CD4-positive, alpha-beta T cell treated with Interleukin-12 subunit alpha and Interleukin-12 subunit beta, for 1 hour (primary cell): Measurements from ENCODE around the gene TAGLN.

Experiments
- DNase-seq: peaks from one replicate; pipeline ENCODE4 v3.0.0-alpha.2; 2020

TAGLN gene

DNA sequence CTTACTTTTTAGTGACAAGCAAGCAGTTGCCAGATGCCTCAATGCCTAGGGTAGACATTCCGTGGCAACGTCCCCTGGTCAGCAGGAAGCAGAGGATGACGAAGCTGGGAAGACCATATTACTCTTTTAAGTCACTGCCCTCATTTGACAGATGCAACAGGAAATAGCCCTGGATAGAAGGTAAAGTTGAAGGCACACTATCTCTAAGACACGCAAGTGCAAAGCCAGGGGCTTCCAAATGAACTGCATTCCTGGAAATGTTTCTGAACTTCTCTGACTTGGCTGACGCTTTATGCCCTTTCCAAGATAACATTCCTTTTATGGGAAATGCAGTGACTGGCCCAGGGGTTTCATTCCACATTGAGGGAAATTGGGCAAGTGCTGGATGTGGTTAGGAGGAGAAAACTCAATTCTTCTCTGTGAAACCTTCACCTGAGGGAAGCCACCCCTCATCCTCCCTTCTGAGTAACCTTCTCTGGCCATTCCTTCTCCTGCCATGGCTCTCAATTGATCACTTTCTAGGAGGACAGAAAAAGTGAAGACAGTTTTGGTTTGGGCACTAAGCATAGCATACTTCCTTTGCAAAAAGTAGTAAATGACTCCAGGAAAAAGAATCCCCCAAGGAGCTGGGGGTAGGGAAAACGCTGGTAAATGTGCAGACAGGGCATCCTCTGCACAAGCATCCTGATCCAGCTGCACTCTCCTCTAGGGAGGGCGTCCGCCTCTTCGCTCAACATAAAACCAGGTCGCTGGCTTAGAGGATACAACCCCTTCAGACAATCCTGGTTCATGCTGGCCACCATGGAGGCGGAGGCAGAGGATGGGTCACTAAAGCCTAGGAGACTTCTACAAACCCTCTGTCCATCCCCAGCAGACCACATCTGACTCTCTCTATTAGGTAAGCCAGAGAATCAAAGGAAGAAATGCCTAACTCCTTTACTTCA lies 18.2 kb downstream of the TAGLN start:
- DNase-seq = no peak

DNA sequence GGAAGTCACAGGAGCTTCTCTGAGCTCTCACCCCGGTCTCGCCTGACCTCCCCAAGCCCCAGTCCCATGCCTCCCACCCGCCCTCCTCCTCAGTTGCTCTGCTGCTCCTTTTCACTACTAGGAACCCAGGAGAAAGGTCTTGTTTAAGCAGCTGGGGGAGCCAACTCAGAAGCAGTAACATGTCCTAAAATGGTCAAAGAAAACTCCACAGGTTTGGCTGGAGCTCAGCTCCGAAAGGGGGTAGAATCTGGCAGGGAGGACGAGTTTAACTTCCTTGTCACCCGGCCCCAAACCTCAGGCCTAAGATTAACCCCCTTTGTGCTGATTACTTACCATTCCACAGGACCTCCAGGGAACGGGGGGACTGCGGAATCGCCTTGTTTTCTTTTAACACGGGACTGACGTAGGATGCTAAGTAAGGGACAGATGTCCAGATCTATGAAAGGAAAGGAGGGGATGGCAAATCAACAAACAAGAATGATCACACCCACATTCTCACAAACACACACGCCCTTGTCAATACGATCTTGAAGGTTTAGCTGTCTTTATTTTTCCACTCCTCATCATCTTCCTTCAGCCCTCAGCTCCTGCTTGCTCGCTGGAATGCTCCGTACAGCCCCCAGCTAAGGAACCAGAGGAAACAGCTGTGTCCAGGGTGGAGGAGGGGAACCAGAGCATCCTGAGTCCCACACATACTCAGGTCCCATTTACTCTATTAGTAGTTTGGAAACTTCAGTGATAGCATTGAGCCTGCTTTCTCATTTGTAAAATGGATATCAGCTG lies 19.2 kb downstream of the TAGLN start:
- no peak for DNase-seq

DNA sequence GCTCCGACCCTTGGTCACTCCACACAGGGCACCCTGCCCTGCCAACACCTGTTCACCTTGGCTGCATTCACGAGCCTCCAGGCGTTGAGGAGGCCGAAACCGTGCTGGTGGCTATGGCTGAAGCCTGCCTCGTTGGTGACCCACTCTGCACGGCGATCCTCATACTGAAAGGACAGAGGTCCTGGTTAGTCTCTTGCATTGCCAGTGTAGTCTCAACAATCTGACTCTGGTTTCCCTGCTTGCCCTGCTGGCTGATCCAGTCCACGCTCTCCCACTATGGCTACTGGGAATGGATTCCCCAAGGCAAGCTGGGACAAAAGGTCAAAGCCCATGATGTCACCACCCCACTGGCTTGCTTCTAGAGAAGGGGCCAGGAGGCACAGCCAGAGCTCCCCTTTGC lies 19.8 kb downstream of the TAGLN start:
- DNase-seq = no peak

DNA sequence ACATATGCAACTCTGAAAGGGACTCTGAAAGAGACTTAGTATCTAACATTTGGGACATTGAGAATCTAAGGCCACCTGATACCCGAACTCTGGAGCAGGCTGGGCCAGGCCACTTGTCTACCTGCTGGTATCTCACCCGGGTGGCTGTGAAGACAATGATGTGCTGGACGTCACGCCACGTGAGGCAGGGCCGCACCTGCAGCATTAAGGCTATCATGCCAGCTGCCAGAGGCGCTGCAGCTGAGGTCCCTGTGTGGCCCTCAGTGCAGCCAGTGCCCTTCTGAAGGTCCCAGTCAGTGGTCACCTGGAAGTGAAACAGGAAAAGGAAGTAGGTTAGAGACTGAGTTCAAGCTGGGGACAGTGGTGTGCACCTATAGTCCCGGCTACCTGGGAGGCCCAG lies 20.3 kb downstream of the TAGLN start:
- DNase-seq = no peak

DNA sequence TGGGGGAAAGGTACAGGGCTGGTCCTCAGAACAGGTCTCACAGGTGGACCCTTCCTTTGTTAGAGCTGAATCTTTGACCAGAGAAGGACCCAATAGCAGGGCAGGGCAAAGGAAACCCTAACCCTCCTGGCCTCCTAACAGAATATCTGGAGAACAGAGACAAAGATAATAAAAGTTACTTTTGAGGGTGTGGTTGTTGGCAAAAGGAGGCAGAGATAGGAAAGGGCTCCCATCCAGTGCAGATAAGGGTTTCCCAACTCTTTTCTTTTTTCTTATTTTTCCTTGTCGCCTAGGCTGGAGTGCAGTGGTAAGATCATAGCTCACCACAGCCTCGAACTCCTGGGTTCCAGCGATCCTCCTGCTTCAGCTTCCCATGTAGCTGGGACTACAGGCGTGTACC lies 20.8 kb downstream of the TAGLN start:
- DNase-seq = no peak

DNA sequence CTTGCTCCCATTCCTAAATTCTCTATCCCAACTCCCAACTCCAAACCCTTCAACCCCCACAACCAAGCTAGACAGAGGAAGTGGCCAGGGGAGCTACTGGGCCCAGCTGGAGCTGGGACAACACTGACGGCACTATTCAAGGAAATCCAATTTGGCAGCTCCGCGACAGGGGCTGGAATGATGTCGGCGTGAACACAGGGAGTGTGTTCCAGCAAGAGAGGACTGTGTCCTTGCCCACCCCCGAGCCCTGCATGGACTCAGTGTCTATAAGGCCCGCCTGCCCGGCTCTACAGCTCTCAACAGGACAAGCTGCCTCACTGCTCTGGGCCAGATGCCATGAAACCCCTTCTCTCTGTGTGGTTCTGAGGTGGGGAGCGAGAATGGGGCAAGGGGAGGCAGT lies 21.4 kb downstream of the TAGLN start:
- no peak for DNase-seq

DNA sequence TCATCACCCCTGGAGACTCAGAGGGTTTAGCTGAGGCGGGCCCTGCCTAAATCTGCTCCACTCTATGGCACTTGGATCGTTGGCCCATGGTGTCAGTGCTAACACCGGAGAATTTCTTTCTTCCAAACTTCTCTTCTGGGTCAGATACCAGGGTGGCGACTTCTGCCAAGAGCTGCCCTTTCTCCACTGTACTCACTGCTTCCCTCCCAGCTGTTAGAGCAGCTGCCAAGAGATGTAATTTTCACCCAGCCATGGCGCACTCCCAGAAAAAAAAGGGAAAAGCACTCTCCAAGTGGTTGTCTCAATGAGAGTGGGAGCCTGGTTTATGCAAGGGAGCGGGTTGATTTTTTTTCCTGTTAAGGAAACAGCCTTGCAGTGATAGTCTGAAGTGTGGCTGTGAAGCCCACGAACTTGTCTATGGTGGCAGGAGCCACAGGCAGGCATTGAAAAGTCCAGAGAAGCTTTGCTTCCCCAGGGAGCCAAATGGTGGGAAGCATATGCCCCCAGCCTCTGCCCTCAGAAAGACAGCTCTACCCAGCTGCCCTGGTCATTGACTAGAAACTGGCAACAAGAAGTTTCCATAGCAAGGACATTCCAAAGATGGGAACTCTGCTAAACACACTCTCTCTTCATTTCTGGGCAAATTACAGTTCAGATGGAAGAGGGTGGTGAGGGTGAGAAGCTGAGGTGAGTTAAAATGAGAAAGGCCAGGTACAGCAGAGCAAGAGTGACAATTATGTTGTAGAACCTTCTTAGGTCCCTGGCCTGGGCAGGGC lies 22.0 kb downstream of the TAGLN start:
- DNase-seq = no peak

DNA sequence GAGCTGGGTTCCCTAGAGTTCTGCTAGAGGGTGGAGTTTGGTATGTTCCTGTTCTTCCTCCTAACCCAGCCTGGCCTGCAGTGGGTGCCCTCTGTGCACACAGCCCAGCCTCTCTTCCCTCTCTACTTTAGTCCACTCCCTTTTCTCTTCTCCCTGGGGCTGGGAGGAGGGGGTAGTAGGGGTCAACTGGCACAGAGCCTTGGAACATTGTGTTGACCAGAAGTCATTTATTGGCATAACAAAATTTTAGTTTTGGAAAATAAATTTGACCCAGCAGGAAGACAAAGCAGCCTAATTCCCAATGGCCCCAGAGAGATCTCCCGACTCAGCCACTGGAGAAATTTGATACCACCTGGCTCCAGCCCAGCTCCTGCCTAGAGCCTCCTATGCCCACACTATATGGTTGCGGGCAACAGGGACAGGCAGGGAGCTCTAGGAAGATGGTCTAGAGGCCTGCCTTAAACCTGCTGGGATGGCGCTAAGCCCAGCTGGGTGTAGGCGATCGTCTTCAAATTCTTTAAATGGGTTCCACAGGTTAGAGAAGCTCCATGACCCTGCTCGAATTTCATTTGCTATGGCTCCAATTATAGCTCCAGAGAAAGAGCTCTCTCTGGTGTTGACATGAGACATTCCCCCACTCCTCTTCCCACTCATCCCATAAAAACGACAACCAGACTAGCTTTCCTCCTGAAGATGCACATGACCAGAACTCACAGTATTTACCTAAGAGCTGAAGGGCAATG lies 22.8 kb downstream of the TAGLN start:
- DNase-seq = no peak

DNA sequence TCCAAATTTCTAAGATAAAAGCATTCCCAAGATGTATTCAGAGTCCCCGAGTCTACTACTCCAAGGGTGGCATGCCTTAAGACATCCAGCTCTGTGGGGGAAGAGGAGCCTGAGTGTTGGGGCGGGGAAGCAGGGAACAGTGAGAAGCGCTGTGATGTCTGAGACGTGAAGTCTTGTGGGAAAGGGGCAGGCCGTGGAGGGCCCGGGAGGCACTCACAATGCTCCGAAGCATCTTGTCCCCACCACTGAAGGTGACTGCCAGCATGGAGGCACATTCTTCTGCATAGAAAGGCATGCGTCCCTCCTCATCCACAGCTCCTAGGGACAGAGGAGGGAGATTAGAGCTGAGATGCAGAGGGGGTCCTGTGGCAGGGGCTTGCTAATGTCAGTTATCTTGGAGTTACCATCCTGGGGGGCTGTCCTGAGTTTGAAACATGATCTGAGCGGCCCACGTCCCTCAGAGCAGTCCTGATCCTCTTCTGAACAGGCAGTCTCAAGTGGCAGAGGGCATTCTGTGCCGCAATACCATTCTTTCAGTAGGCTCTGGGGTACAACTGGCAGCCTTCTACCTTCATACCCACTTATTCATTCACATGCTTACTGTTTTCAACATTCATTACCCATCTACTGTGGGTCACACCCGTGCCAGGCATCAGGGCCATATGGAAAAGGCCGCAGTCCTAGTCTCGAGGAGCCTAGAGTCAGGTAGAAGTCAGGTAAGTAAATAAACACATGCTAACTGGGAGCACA lies 24.0 kb downstream of the TAGLN start:
- no peak for DNase-seq

DNA sequence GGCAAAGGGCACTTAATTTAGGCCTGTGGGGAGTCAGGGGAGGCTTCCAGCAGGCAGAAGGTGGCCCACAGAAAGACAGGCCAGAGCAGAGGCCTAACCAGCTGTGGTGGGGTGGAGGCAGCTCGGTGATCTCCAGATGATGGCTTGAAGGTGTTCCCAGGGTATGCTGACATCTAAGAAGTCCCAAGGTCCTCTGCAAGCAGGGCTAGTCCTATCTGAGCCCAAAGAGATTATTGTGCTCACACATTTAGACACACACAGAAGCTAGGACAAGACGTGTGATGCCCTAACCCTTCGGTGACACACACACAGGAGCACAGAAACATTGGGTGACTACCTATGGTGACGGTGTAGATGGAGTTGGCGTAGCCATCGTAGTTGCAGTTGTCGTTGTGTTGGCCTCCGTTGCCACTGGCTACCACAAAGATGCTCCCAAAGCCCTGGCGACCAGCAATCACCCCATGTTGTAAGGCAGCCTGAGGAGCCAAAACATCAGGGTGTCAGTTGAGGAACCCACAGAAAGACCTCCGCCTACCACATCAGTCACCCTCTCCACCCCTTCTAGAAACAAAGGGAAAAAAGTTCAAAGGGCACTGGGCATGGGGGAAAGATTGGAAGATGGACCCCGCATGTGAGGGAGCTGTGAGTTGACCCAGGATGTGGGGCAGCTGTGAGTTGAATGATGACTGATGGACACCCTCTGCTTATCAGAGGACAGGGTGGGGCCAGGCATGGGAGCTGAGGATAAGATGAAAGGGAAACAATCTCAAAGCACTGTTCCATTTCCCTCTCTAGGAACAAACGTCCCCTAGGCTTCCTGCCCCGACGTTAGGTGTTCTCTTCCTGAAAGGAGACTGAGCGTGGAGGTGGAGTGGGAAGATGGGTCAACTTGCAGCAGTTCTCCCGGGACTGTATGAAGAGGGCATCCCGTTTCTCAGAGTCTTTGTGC lies 24.8 kb downstream of the TAGLN start:
- no peak for DNase-seq

DNA sequence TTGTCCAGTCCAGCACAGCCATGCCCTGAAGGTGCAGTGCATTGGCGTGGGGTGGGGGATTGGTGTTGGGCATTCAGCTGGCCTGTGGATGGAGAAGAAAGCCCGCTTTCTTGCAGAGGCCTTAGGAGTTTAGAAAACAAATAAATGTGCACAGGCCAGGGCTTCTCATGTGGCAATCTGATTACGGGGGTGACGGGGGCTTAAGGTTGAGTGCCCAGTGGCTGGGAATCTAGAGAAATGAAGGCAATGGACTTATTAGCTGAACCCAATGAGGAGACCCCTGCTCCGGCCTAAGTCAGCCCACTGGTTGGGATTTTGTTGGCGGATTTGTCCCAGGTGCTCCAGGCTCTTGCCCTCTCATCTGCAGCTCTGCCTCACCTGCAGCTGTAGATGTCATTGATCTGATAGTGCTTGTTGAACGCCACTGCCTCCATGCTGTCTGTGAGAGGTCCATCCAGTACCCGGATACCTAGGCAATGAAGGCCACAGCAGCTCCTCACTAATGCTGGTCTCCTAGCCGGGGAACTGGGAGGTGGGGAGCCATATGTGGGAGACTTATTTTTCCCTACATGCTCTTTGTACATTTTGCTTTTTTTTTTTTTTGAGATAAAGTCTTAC lies 26.5 kb downstream of the TAGLN start:
- no peak for DNase-seq

DNA sequence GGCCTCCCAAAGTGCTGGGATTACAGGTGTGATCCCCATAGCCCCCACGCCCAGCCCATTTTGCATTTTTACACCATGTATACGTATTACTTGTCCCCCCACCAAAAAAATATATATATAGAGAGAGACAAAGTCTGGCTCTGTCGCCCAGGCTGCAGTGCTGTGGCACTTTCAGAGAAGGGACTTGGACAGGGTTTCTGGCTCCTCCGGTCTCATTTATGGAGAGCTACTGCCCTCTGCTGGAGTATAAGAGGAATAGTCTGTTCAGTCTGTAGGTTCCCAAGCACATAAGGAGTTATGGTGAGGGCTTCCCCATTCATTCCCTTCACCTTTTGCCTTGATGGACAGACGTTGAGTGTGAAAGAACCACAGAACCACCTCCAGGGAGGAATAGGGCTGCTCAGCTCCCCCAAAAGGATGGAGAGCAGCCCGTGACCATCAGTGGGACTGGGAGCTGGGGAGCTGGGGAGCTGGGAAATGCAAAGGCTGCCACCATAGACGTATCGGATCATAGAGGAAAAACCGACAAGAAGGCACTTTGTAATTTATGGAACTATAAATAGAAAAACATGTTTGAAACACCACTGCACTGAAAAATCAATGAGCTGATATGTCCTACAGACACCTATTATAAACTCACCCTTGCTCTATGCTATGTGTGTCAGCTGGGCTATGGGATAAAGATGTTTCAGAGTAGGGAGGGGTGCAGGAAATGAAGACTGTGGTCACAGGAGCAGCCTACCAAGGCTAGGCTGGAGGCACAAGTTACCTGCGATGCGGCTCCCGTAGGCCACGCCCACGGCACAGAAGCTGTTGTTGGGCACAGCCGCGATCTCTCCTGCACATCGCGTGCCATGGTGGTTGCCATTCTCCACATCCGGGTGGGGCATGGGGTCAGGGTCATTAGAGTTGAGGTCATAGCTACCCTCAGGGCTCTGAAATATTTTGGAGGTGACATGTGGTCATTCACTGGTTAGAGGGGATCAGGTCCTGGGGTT lies 27.5 kb downstream of the TAGLN start:
- DNase-seq = peak; percentile 80

DNA sequence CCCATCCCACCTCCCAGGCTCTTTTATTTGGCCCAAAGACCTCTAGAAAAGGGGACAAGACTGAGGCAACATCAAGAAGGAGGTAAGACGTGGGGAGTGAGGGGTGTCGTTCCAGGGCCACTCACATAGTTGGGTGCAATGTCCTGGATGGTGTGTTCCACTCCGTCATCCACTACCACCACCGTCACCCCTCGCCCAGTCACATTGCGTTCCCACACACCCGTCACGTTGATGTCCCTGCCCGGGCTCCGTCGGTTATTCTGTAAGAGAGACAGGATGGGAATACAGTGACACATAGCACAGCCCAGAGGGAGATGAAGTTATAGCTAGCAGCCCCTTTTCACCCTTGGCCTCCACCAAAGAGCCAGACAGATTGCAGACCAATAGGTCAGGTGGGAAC lies 28.9 kb downstream of the TAGLN start:
- DNase-seq = no peak

DNA sequence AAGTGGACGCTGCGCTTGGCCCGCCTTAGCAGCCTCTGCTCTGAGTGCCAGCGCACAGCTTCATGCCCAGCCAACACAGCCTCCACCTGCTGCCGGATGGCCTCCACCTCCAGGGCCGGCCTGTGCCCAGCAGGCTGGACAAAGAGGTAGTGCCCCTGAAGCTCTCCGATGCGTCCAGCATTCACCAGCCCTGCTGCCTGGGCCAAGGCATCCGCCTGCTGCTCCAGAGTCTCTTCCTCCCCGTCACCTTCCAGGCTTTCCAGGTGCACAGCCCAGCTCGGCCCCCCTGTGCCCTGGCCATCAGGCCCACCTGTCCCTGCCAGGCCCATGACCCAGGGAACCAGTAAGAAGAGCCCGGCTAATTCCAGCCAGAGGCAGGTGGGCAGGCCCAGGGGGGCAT lies 30.2 kb downstream of the TAGLN start:
- no peak for DNase-seq

DNA sequence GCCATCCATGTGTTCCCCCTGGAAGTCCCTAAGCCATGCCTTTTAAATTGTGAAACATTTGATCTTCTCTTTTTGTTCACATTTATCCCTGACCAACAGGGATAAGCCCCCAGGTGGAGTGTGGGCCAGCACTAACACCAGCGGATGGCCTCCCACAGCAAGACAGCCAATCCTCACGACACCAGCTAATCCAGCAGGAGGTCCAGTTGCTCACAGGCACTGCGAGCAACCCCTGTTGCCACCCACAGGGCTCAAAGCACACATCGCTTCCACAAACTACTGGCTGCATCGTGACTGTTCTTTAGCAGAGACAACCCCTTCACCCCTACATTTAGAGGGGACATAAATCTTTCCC lies 30.7 kb downstream of the TAGLN start:
- DNase-seq = no peak

DNA sequence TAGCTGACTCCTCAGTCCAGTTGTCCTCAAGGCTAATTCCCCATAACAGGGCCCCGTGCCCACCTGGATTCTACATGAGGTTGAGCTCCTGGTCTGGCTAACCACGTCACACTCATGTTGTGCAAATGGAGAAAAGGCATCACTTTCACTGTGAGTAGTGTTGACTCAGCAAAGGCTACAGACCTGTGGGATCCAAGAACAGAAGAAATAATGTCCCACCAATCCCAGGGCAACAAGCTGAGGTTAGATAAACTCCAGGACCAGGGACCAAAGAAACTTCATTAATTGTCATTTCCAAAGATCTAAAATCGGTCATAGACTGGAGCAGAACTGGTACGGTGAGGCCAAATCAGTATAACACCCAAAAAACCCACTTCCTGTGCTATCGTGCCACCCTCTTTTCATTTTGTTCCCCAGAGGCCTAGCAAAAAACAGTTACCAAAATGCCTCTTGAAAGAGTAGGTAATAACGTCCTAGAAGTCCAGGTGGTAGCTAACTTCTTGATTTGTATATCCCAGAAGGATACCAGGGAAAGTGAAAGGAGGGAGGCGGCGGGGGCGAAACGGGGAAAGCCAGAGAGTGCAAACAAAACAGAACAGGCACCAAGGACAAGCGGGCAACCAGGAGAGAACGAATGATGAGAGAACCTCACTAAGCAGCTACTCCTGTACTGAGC lies 31.3 kb downstream of the TAGLN start:
- peak; percentile 65 for DNase-seq

DNA sequence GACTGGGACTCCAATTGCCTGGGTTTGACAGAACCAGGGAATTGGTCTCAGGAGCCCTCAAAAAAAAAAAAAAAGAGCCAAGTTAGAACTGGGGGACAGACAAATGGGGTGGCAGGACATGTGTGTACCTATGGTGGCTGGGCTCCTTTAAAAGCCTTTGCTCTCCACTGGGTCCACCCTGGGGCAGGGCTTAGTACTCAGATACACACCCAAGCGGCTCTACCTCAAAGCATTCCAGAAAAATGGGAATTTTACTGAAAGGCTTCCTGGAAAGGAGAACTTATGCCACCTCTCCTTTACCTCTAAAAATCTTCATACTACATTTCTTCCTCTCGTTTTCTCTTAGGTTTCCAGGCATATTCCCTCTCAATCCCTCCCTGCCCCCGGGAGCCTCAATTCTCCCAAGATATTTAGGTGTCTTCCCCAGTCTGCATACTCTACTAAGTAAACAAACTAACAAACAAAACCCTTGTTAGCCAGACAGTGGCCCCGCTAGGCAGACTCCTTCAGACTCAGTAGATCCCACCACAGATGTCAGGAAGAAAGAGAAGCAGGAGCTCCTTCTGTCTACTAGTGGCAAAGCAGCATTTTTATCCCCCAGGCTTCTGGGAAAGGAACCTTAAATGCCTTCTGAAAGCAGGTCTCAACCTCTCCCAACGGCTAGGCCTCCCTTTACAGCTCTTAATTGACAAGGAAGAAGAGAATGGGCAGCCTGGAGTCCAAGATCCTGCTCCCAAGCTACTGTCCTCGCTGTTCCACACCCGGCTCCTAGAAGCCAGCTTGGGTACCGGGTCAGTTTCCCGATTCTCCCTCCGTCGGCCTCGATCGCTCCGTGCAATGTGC lies 32.0 kb downstream of the TAGLN start:
- DNase-seq = no peak

DNA sequence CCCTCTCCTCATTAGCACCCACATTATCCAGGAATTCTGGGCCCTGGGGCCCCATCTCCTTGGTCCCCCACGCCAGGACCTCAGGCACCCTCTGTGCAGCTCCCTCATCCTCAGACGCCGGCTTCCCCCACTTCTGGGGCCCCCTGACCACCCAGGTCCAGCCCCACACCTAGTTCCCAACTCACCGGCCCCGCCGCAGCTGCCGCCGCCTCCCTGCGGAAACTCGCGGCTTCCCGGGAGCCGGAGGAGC lies 32.6 kb downstream of the TAGLN start, which contains the start of gene PCSK7:
Gene PCSK7 (minus strand): TSS at position 232 of the 250 bp plus-strand sequence. CDS start 2,229 bp downstream, outside the sequence.
- no peak for DNase-seq
